ENCODE results near the gene RDX. TPM values are rescaled to one million over a fixed set of nuclear protein-coding genes. Genes with fewer than 3 reads are reported as not detected.
A peak's percentile ranks its signal among the peaks of the same experiment; 100 is the strongest.

Gene RDX
- total and polyA plus RNA-seq, 2 donors (not counting 1 experiment from before 2014, with no cell fraction given): 52.7 to 93.1 TPM

DNA sequence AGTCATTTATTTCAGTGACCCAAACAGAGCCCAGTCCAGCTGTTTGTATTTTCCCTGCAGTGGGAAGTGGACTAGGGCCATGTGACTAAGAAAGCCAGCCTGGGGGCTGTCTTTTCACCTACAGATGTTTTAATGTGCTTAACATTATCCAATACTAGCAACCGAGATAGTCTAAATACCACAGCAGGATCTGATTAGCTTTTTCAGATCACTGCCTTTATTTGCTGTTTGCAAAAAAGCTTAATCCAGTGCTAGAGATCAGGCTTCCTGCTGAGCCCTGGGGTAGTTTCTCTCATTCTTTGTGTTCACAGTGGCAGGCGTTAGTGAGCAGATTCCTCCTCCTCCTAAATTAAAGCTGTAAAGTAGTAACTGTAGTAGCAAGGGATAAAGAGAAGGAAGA, 168.3 kb downstream of the RDX start:
- H3K4me1 ChIP-seq (ENCODE audit: control insufficient read depth, extremely low read depth, insufficient read depth, low read length): peaks cover 3% of the 10 kb centered on the region
- H3K27ac ChIP-seq (ENCODE audit: insufficient read depth, low read length): no peak overlapping the region
- peak overlapping the region; percentile 38 for H3K4me2 ChIP-seq (ENCODE audit: extremely low read depth, insufficient read depth, low read length)
- H4K20me1 ChIP-seq (ENCODE audit: control insufficient read depth, extremely low read depth, insufficient read depth, low read length): no peaks in the 10 kb centered on the region
- TF ChIP-seq EZH2 (IDR thresholded peaks at IDR 0.05; ENCODE audit: low read length, missing control alignments): no peak
- TF ChIP-seq, protein P1, sequence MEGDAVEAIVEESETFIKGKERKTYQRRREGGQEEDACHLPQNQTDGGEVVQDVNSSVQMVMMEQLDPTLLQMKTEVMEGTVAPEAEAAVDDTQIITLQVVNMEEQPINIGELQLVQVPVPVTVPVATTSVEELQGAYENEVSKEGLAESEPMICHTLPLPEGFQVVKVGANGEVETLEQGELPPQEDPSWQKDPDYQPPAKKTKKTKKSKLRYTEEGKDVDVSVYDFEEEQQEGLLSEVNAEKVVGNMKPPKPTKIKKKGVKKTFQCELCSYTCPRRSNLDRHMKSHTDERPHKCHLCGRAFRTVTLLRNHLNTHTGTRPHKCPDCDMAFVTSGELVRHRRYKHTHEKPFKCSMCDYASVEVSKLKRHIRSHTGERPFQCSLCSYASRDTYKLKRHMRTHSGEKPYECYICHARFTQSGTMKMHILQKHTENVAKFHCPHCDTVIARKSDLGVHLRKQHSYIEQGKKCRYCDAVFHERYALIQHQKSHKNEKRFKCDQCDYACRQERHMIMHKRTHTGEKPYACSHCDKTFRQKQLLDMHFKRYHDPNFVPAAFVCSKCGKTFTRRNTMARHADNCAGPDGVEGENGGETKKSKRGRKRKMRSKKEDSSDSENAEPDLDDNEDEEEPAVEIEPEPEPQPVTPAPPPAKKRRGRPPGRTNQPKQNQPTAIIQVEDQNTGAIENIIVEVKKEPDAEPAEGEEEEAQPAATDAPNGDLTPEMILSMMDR (conservative IDR thresholded peaks at IDR 0.05 in 1 of 2, IDR thresholded peaks at IDR 0.05 in 1 of 2; ENCODE audit: low read depth in 1 of 2, low read length in 2 of 2): no peak
- H3K9me3 ChIP-seq (ENCODE audit: control insufficient read depth, insufficient read depth, low read depth, low read length): no peaks in the 10 kb centered on the region
- peaks cover 27% of the 10 kb centered on the region for H3K79me2 ChIP-seq (ENCODE audit: control insufficient read depth, insufficient read depth, low read length)
- H3K9ac ChIP-seq (ENCODE audit: insufficient read depth, low read length): no peak overlapping the region
- H3K27me3 ChIP-seq (ENCODE audit: control insufficient read depth, insufficient read depth, low read length): no peaks in the 10 kb centered on the region
- no peak overlapping the region for H2AFZ ChIP-seq (ENCODE audit: low read length)
- DNase-seq (ENCODE audit: low read depth in 2 of 2): peak; percentile 32 to 50
- H3K36me3 ChIP-seq (ENCODE audit: control insufficient read depth, insufficient read depth, low read length): no peaks in the 10 kb centered on the region
- no peak overlapping the region for H3K4me3 ChIP-seq (replicated peaks in 1 of 4; ENCODE audit: control extremely low read depth in 1 of 4, insufficient read depth in 1 of 4, low read depth in 3 of 4, low read length in 4 of 4)

DNA sequence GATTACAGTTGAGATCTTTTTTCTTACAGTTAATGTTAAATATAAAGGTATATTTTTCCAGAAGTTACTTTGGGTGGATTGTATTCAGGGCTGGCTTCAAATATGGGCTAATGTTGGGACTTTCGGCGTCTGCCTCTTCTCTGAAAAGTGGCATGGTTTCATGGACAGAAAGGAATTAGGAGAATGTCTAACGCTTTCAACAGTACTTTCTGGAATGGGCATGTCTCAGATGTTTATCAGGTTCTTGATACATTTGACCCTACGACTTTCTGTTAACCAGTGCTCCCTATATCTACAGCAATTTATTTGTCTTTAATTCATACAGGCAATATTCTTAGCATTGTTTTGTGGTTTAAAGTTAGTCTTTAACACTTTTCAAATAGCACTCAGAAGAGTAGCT, 169.5 kb downstream of the RDX start:
- Histone ChIP-seq H3K9ac (ENCODE audit: insufficient read depth, low read length) (no peak overlapping the region), H3K27ac (ENCODE audit: insufficient read depth, low read length) (no peak overlapping the region), H2AFZ (ENCODE audit: low read length) (no peak overlapping the region), H3K36me3 (ENCODE audit: control insufficient read depth, insufficient read depth, low read length) (no peaks in the 10 kb centered on the region), H3K79me2 (ENCODE audit: control insufficient read depth, insufficient read depth, low read length) (peaks cover 34% of the 10 kb centered on the region), H3K9me3 (ENCODE audit: control insufficient read depth, insufficient read depth, low read depth, low read length) (no peaks in the 10 kb centered on the region), H3K4me2 (ENCODE audit: extremely low read depth, insufficient read depth, low read length) (no peak overlapping the region), H4K20me1 (ENCODE audit: control insufficient read depth, extremely low read depth, insufficient read depth, low read length) (no peaks in the 10 kb centered on the region), H3K27me3 (ENCODE audit: control insufficient read depth, insufficient read depth, low read length) (no peaks in the 10 kb centered on the region), H3K4me3 (replicated peaks in 1 of 4; ENCODE audit: control extremely low read depth in 1 of 4, insufficient read depth in 1 of 4, low read depth in 3 of 4, low read length in 4 of 4) (no peak overlapping the region), H3K4me1 (ENCODE audit: control insufficient read depth, extremely low read depth, insufficient read depth, low read length) (peaks cover 3% of the 10 kb centered on the region)
- no peak for TF ChIP-seq EZH2 (IDR thresholded peaks at IDR 0.05; ENCODE audit: low read length, missing control alignments)
- TF ChIP-seq, protein P1 (conservative IDR thresholded peaks at IDR 0.05 in 1 of 2, IDR thresholded peaks at IDR 0.05 in 1 of 2; ENCODE audit: low read depth in 1 of 2, low read length in 2 of 2): no peak
- DNase-seq (ENCODE audit: low read depth in 2 of 2): peak in 1 of 2 donors; percentile 25

DNA sequence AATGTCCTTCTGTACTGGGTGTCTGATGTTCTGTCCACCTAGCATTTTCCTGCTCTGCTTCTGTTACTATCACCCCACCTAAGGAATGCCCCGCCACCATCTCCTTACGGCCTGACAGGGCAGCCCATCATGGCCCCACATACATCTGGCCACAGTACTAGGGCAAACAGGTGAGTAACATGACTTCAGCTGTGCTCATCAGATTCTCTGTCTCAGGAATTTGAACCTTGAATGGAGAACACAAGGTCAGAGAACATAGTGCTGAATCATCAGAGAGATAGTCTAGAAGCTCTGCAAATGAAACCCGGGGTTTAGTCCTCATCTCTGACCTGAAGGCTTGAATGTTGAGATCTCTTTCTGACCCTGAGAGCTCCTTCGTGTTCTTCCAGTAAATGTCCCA, 170.8 kb downstream of the RDX start:
- no peaks in the 10 kb centered on the region for H3K27me3 ChIP-seq (ENCODE audit: control insufficient read depth, insufficient read depth, low read length)
- TF ChIP-seq EZH2 (IDR thresholded peaks at IDR 0.05; ENCODE audit: low read length, missing control alignments): no peak
- TF ChIP-seq, protein P1 (conservative IDR thresholded peaks at IDR 0.05 in 1 of 2, IDR thresholded peaks at IDR 0.05 in 1 of 2; ENCODE audit: low read depth in 1 of 2, low read length in 2 of 2): no peak
- peak overlapping the region; percentile 29 for H3K4me2 ChIP-seq (ENCODE audit: extremely low read depth, insufficient read depth, low read length)
- peaks cover 30% of the 10 kb centered on the region for H3K79me2 ChIP-seq (ENCODE audit: control insufficient read depth, insufficient read depth, low read length)
- no peak overlapping the region for H3K27ac ChIP-seq (ENCODE audit: insufficient read depth, low read length)
- no peaks in the 10 kb centered on the region for H4K20me1 ChIP-seq (ENCODE audit: control insufficient read depth, extremely low read depth, insufficient read depth, low read length)
- H3K36me3 ChIP-seq (ENCODE audit: control insufficient read depth, insufficient read depth, low read length): no peaks in the 10 kb centered on the region
- H3K4me1 ChIP-seq (ENCODE audit: control insufficient read depth, extremely low read depth, insufficient read depth, low read length): peaks cover 5% of the 10 kb centered on the region
- H3K4me3 ChIP-seq (replicated peaks in 1 of 4; ENCODE audit: control extremely low read depth in 1 of 4, insufficient read depth in 1 of 4, low read depth in 3 of 4, low read length in 4 of 4): no peak overlapping the region
- H3K9ac ChIP-seq (ENCODE audit: insufficient read depth, low read length): no peak overlapping the region
- no peak overlapping the region for H2AFZ ChIP-seq (ENCODE audit: low read length)
- DNase-seq (ENCODE audit: low read depth in 2 of 2): peak in 1 of 2 donors; percentile 75
- H3K9me3 ChIP-seq (ENCODE audit: control insufficient read depth, insufficient read depth, low read depth, low read length): no peaks in the 10 kb centered on the region

Other genes starting within 250 kb of the RDX start
- gene ZC3H12C, start 203.2 kb downstream of the RDX start, total RNA-seq: 8.5 and 10.1 TPM in 2 replicates
- 7.2 and 8.2 TPM in 2 replicates for gene ZC3H12C, start 203.2 kb downstream of the RDX start, polyA plus RNA-seq
- gene FDX1, start 133.3 kb upstream of the RDX start, total RNA-seq: 9.2 and 11.4 TPM in 2 replicates
- 8.3 and 9.9 TPM in 2 replicates for gene FDX1, start 133.3 kb upstream of the RDX start, polyA plus RNA-seq

All from fibroblast of lung (primary cell).